ENCODE measurements around the gene MARCHF10.

MARCHF10 gene

DNA sequence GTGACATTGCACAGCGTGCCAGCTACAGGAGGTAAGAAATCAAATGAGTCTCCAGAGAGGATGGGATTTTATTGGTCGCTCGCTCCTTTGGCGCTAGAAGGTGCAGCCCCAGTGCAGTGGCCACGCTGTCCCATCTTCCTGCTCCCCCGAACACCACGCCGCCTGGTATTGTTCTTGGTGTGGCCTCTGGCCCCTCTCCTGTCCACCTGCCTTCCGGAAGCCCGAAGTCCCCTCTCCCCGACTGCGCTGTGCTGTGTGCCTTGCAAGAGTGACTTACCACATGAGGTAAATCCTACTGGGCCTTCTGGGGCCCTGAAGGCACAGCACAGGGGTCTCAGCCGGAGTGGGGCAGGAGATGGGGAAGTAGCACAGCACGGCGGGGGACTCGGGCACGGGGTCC, 58.2 kb downstream of the MARCHF10 start:
- no peak for FAIRE-seq

GRCh38 chr17:62746941-62747340, 61.2 kb downstream of the MARCHF10 start:
- FAIRE-seq = no peak

GRCh38 chr17:62745806-62746205, 62.3 kb downstream of the MARCHF10 start:
- no peak for FAIRE-seq

GRCh38 chr17:62744259-62744658, 63.9 kb downstream of the MARCHF10 start:
- FAIRE-seq = no peak

GRCh38 chr17:62741290-62741689, 66.8 kb downstream of the MARCHF10 start:
- FAIRE-seq = no peak

DNA sequence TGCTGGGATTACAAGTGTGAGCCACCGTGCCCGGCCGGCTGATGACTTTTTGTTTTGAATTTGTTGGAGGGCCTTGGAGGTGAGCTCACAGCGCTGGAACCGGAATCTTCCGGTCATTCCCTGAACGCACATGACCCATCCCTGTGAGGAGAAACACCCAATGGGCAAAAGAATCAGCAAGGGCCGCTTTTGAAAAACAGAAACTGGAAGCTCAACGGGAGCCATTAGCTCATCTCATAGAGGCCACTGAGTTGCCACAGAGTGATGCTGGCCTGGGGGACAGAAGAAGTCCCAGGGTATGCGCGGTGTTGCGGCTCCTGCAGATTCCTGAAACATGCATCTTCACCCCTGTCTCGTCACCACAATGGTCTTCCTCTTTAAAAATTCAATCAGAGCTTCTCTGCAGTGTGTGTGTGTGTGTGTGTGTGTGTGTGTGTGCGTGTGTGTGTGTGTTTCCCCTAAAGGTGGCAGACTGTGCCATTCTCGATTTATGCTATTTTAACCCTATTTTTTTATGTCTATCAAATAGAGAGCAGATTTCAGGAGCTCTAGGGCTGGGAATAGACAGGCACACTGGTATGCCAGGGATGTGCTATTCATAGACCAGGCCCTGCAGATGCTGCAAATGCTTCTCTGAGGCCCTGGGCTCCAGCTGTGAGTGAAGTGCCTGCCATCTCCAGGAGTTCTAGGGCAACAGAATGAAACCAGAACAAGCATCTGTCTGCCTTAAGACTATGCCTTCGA, 68.3 kb downstream of the MARCHF10 start:
- FAIRE-seq = no peak

GRCh38 chr17:62738281-62738680, 69.8 kb downstream of the MARCHF10 start:
- no peak for FAIRE-seq

GRCh38 chr17:62737513-62737912, 70.6 kb downstream of the MARCHF10 start:
- FAIRE-seq = no peak

DNA sequence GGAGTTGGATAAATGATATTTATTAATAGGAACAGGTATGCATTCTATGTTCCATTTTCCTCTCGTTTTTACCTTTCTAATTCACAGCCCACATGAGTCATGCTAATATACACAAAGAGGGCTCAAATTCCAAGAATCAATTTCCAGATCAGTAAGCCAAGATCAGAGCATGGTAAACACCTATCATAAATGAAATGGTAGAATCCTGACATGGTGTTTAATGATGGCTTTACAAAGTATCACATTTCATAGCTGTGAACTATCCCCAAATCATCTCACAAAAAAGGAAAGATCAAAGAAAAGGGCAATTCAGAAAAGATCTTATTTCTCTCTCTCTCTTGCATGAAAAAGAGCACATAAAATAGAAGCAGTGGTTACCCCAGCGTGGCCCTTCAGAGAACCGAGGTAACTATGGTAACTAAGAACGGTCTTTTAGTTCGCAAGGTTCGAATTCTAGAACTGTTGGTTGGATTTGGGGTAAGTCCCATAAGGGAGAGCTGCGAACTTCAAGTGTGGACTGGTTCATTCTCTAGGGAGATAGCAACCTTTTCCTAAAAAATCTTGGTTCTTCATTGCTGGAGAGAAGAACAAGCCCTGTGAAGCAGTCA, 73.0 kb downstream of the MARCHF10 start:
- peak; percentile 64 for FAIRE-seq

DNA sequence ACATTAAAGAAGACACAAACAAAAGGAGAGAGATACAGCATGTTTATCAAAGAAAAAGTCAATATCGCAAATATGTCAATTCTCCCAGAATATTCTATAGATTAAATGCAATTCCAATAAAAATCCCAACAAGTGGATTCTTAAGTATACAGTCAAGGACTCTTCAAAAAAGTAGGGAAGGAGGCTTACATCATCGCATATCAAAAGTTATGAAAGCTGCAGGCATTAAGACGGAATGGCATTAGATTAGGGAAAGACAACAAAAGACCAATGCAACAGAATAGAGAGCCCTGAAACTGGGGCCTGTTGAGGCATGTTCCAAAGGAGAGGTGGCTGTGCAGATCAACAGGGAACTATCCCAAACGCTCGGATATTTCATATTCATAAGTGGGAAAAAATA, 76.0 kb downstream of the MARCHF10 start:
- FAIRE-seq = no peak

DNA sequence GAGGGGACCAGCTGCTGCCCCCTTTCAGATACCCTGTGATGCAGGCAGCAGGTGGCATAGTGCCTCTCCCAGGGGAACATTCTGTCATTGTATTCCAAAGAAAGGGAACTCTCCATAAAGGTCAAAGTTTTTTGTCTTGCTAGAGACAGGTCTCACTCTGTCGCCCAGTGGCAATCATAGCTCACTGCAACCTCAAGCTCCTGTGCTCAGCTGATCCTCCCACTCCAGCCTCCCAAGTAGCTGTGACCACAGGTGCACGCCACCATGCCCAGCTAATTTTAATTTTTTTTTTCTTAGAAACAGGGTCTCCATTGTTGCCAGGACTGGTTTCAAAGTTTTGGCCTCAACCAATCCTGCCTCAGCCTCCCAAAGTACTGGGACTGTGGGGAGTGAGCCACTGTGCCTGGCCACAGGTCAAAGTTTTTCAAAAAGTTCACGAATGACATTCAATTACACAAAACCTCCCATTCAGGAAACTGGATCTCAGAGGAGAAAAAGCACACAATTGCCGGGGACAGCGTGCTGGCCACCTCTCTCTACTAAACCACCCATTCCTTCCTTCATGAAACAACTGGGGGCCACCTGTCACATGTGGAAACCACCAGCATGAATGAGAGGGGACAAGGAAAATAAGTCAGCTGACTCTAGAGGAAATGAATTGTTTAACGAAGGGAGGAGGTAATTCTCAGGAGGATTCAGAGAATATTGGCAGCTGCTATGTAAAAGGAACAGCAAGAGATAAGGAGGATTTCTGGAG, 80.0 kb downstream of the MARCHF10 start:
- FAIRE-seq = no peak

DNA sequence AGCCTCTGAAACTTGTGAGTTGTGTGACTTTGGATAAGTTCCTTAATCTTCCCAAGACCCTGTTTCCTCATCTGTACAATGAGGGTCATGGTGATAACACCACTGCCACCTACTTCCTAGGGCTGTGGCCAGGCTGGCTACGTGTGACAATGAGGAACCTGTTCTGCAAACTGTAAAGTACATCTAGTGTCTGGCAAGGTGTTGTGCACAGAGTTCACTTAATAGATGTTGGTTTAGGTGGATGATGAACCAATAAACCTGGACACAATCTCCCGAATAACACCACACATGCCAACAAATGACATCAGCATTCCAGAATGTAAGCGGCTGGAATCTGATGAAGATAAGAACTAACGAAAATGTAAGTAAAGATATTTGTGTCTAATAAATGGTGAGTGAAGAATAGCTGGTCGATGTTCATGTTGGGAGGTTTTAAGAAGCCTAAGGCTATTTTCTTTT, 82.3 kb downstream of the MARCHF10 start:
- FAIRE-seq = no peak

DNA sequence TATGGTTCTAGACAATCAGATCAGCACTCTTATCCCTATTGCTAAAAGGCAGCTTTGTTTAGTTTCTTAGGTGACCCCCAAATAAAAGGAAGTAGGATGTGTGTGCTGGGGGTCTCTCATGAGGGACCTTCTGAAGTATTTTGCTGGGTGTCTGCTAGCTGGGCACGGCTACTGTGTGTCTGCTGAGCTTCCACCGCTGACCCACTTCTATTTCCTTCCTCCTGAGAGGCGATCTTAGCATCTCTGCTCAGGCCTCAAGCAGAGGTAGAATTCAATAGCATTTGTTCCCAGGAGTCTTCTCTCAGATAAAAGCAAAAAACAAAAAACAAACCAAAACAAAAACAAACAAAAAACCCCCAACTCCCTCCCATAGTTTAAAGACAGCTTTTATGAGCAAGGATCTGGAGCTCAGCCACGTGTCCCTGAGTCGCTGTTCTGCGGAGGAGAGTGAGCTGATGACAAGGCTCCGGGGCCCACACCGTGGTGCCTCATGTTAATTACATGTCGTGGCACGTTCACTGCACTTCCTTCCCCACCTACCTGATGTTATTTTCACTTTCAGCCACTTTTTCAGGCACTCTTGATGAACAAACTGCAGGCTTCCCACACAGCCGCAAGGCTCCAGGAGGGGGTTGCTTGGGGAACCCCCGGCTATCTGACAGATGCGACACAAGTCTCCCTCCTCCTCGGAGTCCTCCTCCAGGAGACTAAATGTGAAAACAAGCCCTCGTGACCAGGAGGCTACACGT, 83.5 kb downstream of the MARCHF10 start:
- FAIRE-seq = no peak

DNA sequence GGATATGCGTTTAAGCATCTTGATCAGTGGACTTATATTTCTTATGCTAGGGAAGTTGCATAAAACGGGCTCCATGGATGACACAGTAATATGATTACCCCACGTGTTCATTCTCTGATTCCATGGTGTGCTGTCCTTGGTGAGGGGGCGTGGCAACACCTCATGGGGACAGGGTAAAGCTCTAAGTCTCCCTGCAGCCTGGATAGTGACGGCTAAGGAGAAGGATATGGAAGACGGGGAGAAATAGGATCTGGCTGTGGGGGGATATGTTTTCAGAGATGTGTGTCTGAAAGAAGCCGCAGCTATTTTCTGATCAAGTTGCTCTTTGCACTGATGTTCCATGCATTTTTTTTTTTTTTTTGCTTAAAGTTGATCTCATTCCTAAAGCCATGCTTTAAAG, 84.3 kb downstream of the MARCHF10 start:
- FAIRE-seq = no peak

DNA sequence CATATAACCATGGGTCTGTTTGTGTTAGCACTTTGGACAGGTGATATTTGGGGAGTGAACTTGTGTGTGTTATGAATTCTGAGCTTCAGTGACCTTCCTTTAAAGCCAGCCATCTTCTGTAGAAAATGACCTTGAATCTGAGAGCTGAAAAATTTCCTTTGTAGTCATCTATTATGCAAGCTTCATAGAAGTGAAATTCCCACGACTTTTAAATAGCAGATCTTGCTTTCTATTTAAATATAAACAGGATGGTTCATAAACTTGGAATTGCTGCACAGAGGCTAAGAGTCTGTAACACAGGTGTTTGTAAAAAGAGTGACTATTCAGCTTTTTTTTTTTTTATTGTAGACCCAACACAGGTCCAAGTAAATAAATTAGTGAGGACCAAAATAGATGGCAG, 85.5 kb downstream of the MARCHF10 start:
- no peak for FAIRE-seq

DNA sequence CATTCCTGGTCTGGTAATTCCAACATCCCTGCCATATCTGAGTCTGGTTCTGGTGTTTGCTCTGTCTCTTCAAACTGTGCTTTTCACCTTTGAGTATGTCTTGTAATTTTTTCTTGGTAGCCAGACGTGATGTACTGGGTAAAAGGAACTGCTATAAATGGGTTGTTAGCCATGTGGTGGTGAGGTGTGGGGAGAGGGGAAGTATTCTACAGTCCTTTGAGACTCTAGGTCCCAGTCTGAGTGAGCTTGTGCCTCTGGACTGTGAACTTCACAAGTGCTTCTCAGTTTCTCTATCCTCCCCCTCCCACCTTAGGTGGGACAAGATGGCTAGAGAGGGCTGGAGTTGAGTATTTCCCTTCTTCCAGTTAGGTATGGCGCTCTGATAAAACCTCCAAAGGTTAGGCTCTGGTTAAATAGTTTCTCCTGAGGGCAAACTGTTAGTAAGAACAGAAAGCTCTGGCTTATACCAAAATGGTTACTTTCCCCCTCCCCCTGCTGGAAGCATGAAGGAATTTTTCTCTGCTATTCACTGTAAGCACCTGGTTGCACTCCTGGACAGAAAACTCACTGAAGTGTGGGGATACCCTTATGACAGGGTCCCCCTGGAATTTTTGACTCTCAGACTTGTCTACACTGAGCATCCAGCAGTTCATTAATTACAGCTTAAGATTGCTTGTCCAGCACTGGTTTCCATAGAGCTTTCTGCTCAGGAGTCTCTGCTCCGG, 87.8 kb downstream of the MARCHF10 start:
- no peak for FAIRE-seq

DNA sequence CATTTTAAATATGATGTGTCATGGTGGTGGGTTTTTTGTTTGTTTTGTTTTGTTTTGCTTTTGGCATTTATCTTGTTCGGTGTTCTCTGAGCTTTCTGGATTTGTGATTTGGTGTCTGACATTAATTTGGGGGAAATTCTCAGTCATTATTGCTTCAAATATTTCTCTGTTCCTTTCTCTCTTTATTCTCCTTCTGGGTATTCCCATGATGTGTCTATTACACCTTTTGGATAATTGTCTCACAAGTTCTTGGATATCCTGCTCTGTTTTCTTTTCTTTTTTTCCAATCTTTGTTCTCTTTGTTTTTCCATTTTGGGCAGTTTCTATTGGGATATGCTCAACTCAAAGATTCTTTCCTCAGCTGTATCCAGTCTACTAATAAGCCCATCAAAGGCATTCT, 88.5 kb downstream of the MARCHF10 start:
- FAIRE-seq = no peak

DNA sequence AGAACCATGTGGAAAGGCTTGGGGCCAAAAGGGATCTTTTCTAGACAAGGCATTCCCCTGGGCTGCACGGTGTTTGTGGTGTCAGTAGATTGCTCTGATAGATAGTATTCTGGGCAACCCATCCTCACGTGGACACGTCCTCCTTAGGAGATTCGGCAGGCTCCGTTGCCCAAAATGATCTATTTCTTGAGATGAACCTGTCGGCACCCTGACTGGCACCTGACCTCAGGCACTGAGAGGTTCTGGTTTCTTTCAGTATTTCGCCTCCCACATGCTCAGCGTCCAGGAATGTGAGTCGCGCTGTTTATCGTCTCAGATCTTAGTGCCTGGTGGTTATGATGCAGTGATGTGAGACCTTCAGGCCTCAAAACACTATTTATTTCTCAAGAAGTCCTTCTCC, 89.7 kb downstream of the MARCHF10 start:
- FAIRE-seq = no peak

GRCh38 chr17:62717889-62718288, 90.2 kb downstream of the MARCHF10 start:
- no peak for FAIRE-seq

DNA sequence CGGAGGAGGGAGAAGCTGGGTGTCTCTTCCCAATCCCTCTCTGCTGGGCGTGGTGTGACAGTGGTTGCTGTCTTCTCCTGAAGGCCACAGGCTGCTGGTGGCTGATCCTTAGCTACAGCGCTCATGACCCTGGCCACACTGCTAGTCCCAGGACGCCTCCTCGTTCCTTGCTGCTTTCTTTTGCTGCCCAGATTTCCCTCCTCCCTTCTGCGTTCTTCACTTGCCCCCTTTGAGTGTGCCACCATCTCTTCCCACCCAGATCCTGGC, 90.6 kb downstream of the MARCHF10 start:
- FAIRE-seq = no peak

GRCh38 chr17:62716834-62717588, 91.1 kb downstream of the MARCHF10 start:
- no peak for FAIRE-seq

- no peak for FAIRE-seq
Observed at GRCh38 chr17:62715882-62716390, 92.2 kb downstream of the MARCHF10 start.

All from islet of Langerhans (tissue), 1 donor.